Epithelial cell of prostate (primary cell): ENCODE measurements around the gene GRIA1.
A peak's percentile ranks its signal among the peaks of the same experiment; 100 is the strongest.

Experiments
- DNase-seq: peaks from one replicate; pipeline ENCODE4 v3.0.0-alpha.2; 2011; ENCODE audit warnings: low read depth, low spot score
- H3K27ac ChIP-seq: fragments of 450-650 bp; 2 replicates; pipeline ENCODE4 v1.5.1; 2017; ENCODE audit warnings: mild to moderate bottlenecking

The GRIA1 gene

GRCh38 chr5:153594785-153595184 lies 104.3 kb downstream of the GRIA1 start:
- H3K27ac ChIP-seq, result no peak overlapping the region
- no peak for DNase-seq

- no peak for DNase-seq
- no peak overlapping the region for H3K27ac ChIP-seq
Measured at GRCh38 chr5:153598099-153598498, 107.6 kb downstream of the GRIA1 start.

- no peak for DNase-seq
Measured at GRCh38 chr5:153601377-153601776, 110.9 kb downstream of the GRIA1 start.

GRCh38 chr5:153605386-153605785 lies 114.9 kb downstream of the GRIA1 start:
- H3K27ac ChIP-seq, result no peak overlapping the region
- DNase-seq, result no peak

More at GRCh38 chr5:153601377-153601776, 110.9 kb downstream of the GRIA1 start:
- no peak overlapping the region for H3K27ac ChIP-seq

GRCh38 chr5:153610009-153610408 lies 119.5 kb downstream of the GRIA1 start:
- DNase-seq, result no peak
- no peak overlapping the region for H3K27ac ChIP-seq

GRCh38 chr5:153610811-153611210 lies 120.3 kb downstream of the GRIA1 start:
- no peak overlapping the region for H3K27ac ChIP-seq
- DNase-seq, result no peak

GRCh38 chr5:153613144-153613543 lies 122.7 kb downstream of the GRIA1 start:
- DNase-seq, result peak; percentile 29

GRCh38 chr5:153613672-153614071 lies 123.2 kb downstream of the GRIA1 start:
- no peak overlapping the region for H3K27ac ChIP-seq
- no peak for DNase-seq

More at GRCh38 chr5:153613144-153613543, 122.7 kb downstream of the GRIA1 start:
- H3K27ac ChIP-seq, result no peak overlapping the region

- no peak overlapping the region for H3K27ac ChIP-seq
- no peak for DNase-seq
Measured at GRCh38 chr5:153617190-153617589, 126.7 kb downstream of the GRIA1 start.

GRCh38 chr5:153618307-153618706 lies 127.8 kb downstream of the GRIA1 start:
- DNase-seq, result no peak
- H3K27ac ChIP-seq, result peak overlapping the region; percentile 75

GRCh38 chr5:153618867-153619266 lies 128.4 kb downstream of the GRIA1 start:
- H3K27ac ChIP-seq, result peak overlapping the region; percentile 75
- DNase-seq, result no peak

- peak; percentile 58 for DNase-seq
- H3K27ac ChIP-seq, result peak overlapping the region; percentile 75
Measured at GRCh38 chr5:153619771-153620170, 129.3 kb downstream of the GRIA1 start.

- H3K27ac ChIP-seq, result peak overlapping the region; percentile 73
- no peak for DNase-seq
Measured at GRCh38 chr5:153623124-153623523, 132.7 kb downstream of the GRIA1 start.

GRCh38 chr5:153623751-153624450 lies 133.4 kb downstream of the GRIA1 start:
- DNase-seq, result peak; percentile 8

GRCh38 chr5:153624451-153624765 lies 133.9 kb downstream of the GRIA1 start:
- no peak for DNase-seq
- peak overlapping the region; percentile 73 for H3K27ac ChIP-seq

More at GRCh38 chr5:153623751-153624450, 133.4 kb downstream of the GRIA1 start:
- H3K27ac ChIP-seq, result peak overlapping the region; percentile 73

GRCh38 chr5:153625826-153626354 lies 135.4 kb downstream of the GRIA1 start:
- no peak overlapping the region for H3K27ac ChIP-seq
- DNase-seq, result no peak

GRCh38 chr5:153626836-153627235 lies 136.4 kb downstream of the GRIA1 start:
- H3K27ac ChIP-seq, result no peak overlapping the region
- DNase-seq, result no peak

GRCh38 chr5:153629027-153629895 lies 138.8 kb downstream of the GRIA1 start:
- DNase-seq, result peak; percentile 49
- H3K27ac ChIP-seq, result peak overlapping the region; percentile 82

- no peak for DNase-seq
- H3K27ac ChIP-seq, result no peak overlapping the region
Measured at GRCh38 chr5:153630546-153630945, 140.1 kb downstream of the GRIA1 start.

GRCh38 chr5:153632748-153633290 lies 142.3 kb downstream of the GRIA1 start:
- peak overlapping the region; percentile 54 for H3K27ac ChIP-seq
- peak; percentile 5 for DNase-seq
